MM.1S (cell line): ENCODE results near the gene CHSY1.

Source experiments
- DNase-seq: peaks from one replicate; pipeline ENCODE4 v3.0.0-alpha.2; 2015
- H2AFZ ChIP-seq: fragments of 300-600 bp; sonication (generic); 2 replicates; pipeline ENCODE4 v1.6.0; 2016; ENCODE audit warnings: antibody characterized with exemption, low read length
- H3F3A ChIP-seq: fragments of 300-600 bp; sonication (generic); 2 replicates; pipeline ENCODE4 v1.6.1; 2016; ENCODE audit warnings: mild to moderate bottlenecking, antibody characterized with exemption, low read length, moderate library complexity, mixed read lengths; ENCODE audit not compliant: insufficient read depth
- H3K27ac ChIP-seq: fragments of 300-600 bp; sonication (generic); 2 replicates; pipeline ENCODE4 v1.5.1; 2016; ENCODE audit warnings: mild to moderate bottlenecking, low read length
- H3K27me3 ChIP-seq: fragments of 300-600 bp; sonication (generic); replicated peaks from 2 replicates; pipeline ENCODE4 v1.6.0; 2016; ENCODE audit warnings: low read length; ENCODE audit not compliant: insufficient read depth
- H3K36me3 ChIP-seq: fragments of 300-600 bp; sonication (generic); replicated peaks from 2 replicates; pipeline ENCODE4 v1.6.1; 2016; ENCODE audit warnings: mild to moderate bottlenecking, low read length, mixed read lengths; ENCODE audit not compliant: insufficient read depth
- H3K4me1 ChIP-seq: fragments of 300-600 bp; sonication (generic); 2 replicates; pipeline ENCODE4 v1.6.1; 2016; ENCODE audit warnings: low read length, mixed read lengths
- H3K4me2 ChIP-seq: fragments of 300-600 bp; sonication (generic); 2 replicates; pipeline ENCODE4 v1.6.0; 2016; ENCODE audit warnings: low read depth, low read length
- H3K4me3 ChIP-seq: fragments of 300-600 bp; sonication (generic); 2 replicates; pipeline ENCODE4 v1.5.1; 2016; ENCODE audit warnings: low read length, mixed read lengths
- H3K79me2 ChIP-seq: fragments of 300-600 bp; sonication (generic); 2 replicates; pipeline ENCODE4 v1.6.1; 2016; ENCODE audit warnings: mixed run types, low read length, mixed read lengths
- H3K9ac ChIP-seq: fragments of 300-600 bp; sonication (generic); 2 replicates; pipeline ENCODE4 v1.6.1; 2016; ENCODE audit warnings: low read length, mixed read lengths
- H3K9me2 ChIP-seq: fragments of 300-600 bp; sonication (generic); replicated peaks from 2 replicates; pipeline ENCODE4 v1.6.1; 2016; ENCODE audit warnings: mild to moderate bottlenecking, low read length, mixed read lengths; ENCODE audit not compliant: insufficient read depth
- H3K9me3 ChIP-seq: fragments of 300-600 bp; sonication (generic); replicated peaks from 2 replicates; pipeline ENCODE4 v1.6.1; 2016; ENCODE audit warnings: mild to moderate bottlenecking, low read length, mixed read lengths; ENCODE audit not compliant: insufficient read depth
- H4K20me1 ChIP-seq: fragments of 300-600 bp; sonication (generic); 2 replicates; pipeline ENCODE4 v1.6.1; 2016; ENCODE audit warnings: mild to moderate bottlenecking, low read length, moderate library complexity, mixed read lengths; ENCODE audit not compliant: insufficient read depth
- CTCF ChIP-seq: fragments of 300-600 bp; sonication (generic); IDR thresholded peaks from 2 replicates; pipeline ENCODE4 v1.5.1; 2016; ENCODE audit warnings: antibody characterized with exemption, low read length, mixed read lengths
- EZH2 ChIP-seq: fragments of 300-600 bp; sonication (generic); optimal IDR thresholded peaks from 2 replicates; pipeline ENCODE3; 2017; ENCODE audit warnings: low read depth, mild to moderate bottlenecking, antibody characterized with exemption, low read length, mixed read lengths
- EZH2phosphoT487 ChIP-seq: fragments of 300-600 bp; sonication (generic); IDR thresholded peaks from 2 replicates; pipeline ENCODE4 v1.6.1; 2018; ENCODE audit warnings: antibody characterized with exemption, low read length

The CHSY1 gene

DNA sequence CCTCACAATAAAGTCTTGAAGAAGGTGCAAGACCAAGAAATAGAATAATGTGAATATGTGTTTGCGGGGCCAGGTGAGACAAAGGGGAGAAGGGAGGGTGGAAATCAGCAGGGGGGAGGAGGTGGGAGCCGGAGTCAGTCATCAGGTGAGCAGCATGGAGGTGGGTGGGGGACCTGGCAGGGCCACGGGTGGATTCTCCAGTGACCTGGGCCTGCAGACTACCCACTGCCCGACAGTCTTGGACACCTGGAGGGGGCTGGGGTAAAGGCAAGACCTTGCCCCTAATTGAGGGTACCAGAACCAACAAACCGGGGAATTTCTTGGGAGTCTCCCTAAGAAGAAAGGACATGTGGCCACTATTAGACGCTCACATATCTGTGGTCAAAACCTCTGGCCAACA is 95.8 kb downstream of the CHSY1 start:
- no peaks in the 10 kb centered on the region for H3K27me3 ChIP-seq
- no peak overlapping the region for H3K9ac ChIP-seq
- no peaks in the 10 kb centered on the region for H4K20me1 ChIP-seq
- no peaks in the 10 kb centered on the region for H3K36me3 ChIP-seq
- no peak overlapping the region for H3K4me2 ChIP-seq
- no peaks in the 10 kb centered on the region for H3K79me2 ChIP-seq
- H3K4me1 ChIP-seq = peaks cover 9% of the 10 kb centered on the region
- no peaks in the 10 kb centered on the region for H3K9me3 ChIP-seq
- no peak for DNase-seq
- H2AFZ ChIP-seq = no peak overlapping the region
- no peak overlapping the region for H3K4me3 ChIP-seq
- no peaks in the 10 kb centered on the region for H3K9me2 ChIP-seq
- no peak overlapping the region for H3K27ac ChIP-seq
- peaks cover 8% of the 10 kb centered on the region for H3F3A ChIP-seq
- TF ChIP-seq EZH2phosphoT487 (no peak), EZH2 (no peak), CTCF (no peak)

- TF ChIP-seq EZH2 (no peak), CTCF (no peak), EZH2phosphoT487 (no peak)
- H3K4me1 ChIP-seq = peaks cover 27% of the 10 kb centered on the region
Observed at GRCh38 chr15:101153801-101154656, 97.8 kb downstream of the CHSY1 start.

DNA sequence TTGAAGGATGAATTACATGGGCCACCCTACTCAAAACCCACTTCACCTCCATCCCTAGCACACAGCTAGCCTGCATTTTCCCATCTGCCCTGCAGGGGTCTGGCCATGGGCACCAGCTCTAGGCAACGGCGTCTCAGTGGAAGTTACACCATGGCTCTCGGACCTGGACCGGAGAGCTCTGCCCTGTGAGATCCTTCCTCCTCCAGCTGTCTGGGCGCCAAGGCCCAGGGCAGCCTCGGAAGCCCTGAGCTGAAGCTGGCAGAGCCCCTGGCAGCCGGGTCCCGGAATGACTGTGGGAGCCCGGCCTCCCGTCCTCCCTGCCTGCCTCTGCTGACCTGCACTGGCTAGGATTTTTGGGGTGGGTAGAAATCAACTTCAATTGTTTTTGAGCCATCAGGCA is 98.9 kb downstream of the CHSY1 start:
- H3K79me2 ChIP-seq = peaks cover 7% of the 10 kb centered on the region; the same call in 1 of the 2 replicates
- H3K9ac ChIP-seq = no peak overlapping the region
- DNase-seq = no peak
- no peak for TF ChIP-seq EZH2
- peak; percentile 34 for TF ChIP-seq CTCF
- no peak overlapping the region for H3K4me2 ChIP-seq
- H3K27ac ChIP-seq = no peak overlapping the region
- no peak overlapping the region for H2AFZ ChIP-seq
- H3K9me3 ChIP-seq = no peaks in the 10 kb centered on the region
- peaks cover 17% of the 10 kb centered on the region for H3F3A ChIP-seq
- H3K36me3 ChIP-seq = no peaks in the 10 kb centered on the region
- no peaks in the 10 kb centered on the region for H4K20me1 ChIP-seq
- H3K4me3 ChIP-seq = no peak overlapping the region
- peaks cover 38% of the 10 kb centered on the region for H3K4me1 ChIP-seq
- no peaks in the 10 kb centered on the region for H3K27me3 ChIP-seq
- H3K9me2 ChIP-seq = no peaks in the 10 kb centered on the region

More at GRCh38 chr15:101153801-101154656, 97.8 kb downstream of the CHSY1 start:
- Histone ChIP-seq H4K20me1 (no peaks in the 10 kb centered on the region), H3K4me3 (no peak overlapping the region), H3K27me3 (no peaks in the 10 kb centered on the region), H3K79me2 (peaks cover 7% of the 10 kb centered on the region; the same call in 1 of the 2 replicates), H3K9me2 (no peaks in the 10 kb centered on the region), H3K9ac (no peak overlapping the region), H2AFZ (no peak overlapping the region), H3K27ac (no peak overlapping the region), H3K36me3 (no peaks in the 10 kb centered on the region), H3K4me2 (no peak overlapping the region), H3K9me3 (no peaks in the 10 kb centered on the region), H3F3A (peaks cover 8% of the 10 kb centered on the region)
- DNase-seq = no peak
